Stomach (tissue), 4 donors: ENCODE data around the gene CEP19.

ENCODE experiments used
- CTCF ChIP-seq, 7 experiments: fragments of 450-650 bp in 4 of 7; fragments of 200-600 bp in 3 of 7; sonication (generic) in 3 of 7; IDR thresholded peaks; one replicate each; pipeline ENCODE4 v1.5.1; 2016 to 2019; ENCODE audit warnings: antibody characterized with exemption in 7 of 7, control low read depth in 2 of 7, mild to moderate bottlenecking in 1 of 7
- POLR2A ChIP-seq, 4 donors: fragments of 450-650 bp; IDR thresholded peaks; one replicate each; pipeline ENCODE4 v1.6.1; 2016; ENCODE audit warnings: antibody characterized with exemption in 4 of 4, control low read depth in 2 of 4, mild to moderate bottlenecking in 1 of 4, moderate library complexity in 1 of 4
- POLR2AphosphoS5 ChIP-seq, 3 donors: sonication (generic); formaldehyde crosslinking; IDR thresholded peaks; one replicate each; pipeline ENCODE4 v1.6.1; 2016; ENCODE audit warnings: antibody characterized with exemption in 3 of 3

- TF ChIP-seq CTCF (IDR thresholded peaks at IDR 0.05) (no peak), POLR2A (IDR thresholded peaks at IDR 0.05) (no peak), POLR2AphosphoS5 (IDR thresholded peaks at IDR 0.05) (no peak)
Observed at GRCh38 chr3:196700801-196701200, 11.2 kb downstream of the CEP19 start.
